Measurements from ENCODE around the gene RFX2. TPM values are rescaled to one million over a fixed set of nuclear protein-coding genes. Genes with fewer than 3 reads are reported as not detected.
"Not testable (repeated sequence)": the region's sequence is repeated elsewhere in the genome, so short reads cannot be mapped to it uniquely, and the experiment has no call there.

The RFX2 gene
- total RNA-seq, 1 experiment from 2014 or later = 3.5 TPM

- no peak for DNase-seq (ENCODE audit: low read depth)
Observed at GRCh38 chr19:6014551-6015135, 95.7 kb downstream of the RFX2 start.

GRCh38 chr19:6012426-6013170, 97.7 kb downstream of the RFX2 start:
- no peak for DNase-seq (ENCODE audit: low read depth)

- no peak for DNase-seq (ENCODE audit: low read depth)
Observed at GRCh38 chr19:6011794-6012193, 98.5 kb downstream of the RFX2 start.

GRCh38 chr19:6011206-6011605, 99.1 kb downstream of the RFX2 start:
- DNase-seq (ENCODE audit: low read depth) = no peak

GRCh38 chr19:6010107-6010506, 100.2 kb downstream of the RFX2 start:
- DNase-seq (ENCODE audit: low read depth) = no peak

- DNase-seq (ENCODE audit: low read depth) = no peak
Observed at GRCh38 chr19:6007866-6008265, 102.4 kb downstream of the RFX2 start.

- DNase-seq (ENCODE audit: low read depth) = no peak
Observed at GRCh38 chr19:6006896-6007295, 103.4 kb downstream of the RFX2 start.

GRCh38 chr19:6006070-6006446, 104.2 kb downstream of the RFX2 start:
- DNase-seq (ENCODE audit: low read depth) = not testable (repeated sequence)

GRCh38 chr19:6005321-6006069, 104.8 kb downstream of the RFX2 start:
- no peak for DNase-seq (ENCODE audit: low read depth)

- DNase-seq (ENCODE audit: low read depth) = no peak
Observed at GRCh38 chr19:6003976-6004375, 106.3 kb downstream of the RFX2 start.

GRCh38 chr19:6002591-6002990, 107.7 kb downstream of the RFX2 start:
- no peak for DNase-seq (ENCODE audit: low read depth)

- no peak for DNase-seq (ENCODE audit: low read depth)
Observed at GRCh38 chr19:6000228-6000847, 110.0 kb downstream of the RFX2 start.

- DNase-seq (ENCODE audit: low read depth) = no peak
Observed at GRCh38 chr19:5999693-6000092, 110.6 kb downstream of the RFX2 start.

- no peak for DNase-seq (ENCODE audit: low read depth)
Observed at GRCh38 chr19:5997371-5997770, 112.9 kb downstream of the RFX2 start.

GRCh38 chr19:5996623-5997320, 113.5 kb downstream of the RFX2 start:
- DNase-seq (ENCODE audit: low read depth) = no peak

- DNase-seq (ENCODE audit: low read depth) = no peak
Observed at GRCh38 chr19:5996102-5996501, 114.2 kb downstream of the RFX2 start.

- no peak for DNase-seq (ENCODE audit: low read depth)
Observed at GRCh38 chr19:5995606-5996005, 114.7 kb downstream of the RFX2 start.

- no peak for DNase-seq (ENCODE audit: low read depth)
Observed at GRCh38 chr19:5994405-5995165, 115.7 kb downstream of the RFX2 start.

- DNase-seq (ENCODE audit: low read depth) = no peak
Observed at GRCh38 chr19:5993648-5994358, 116.5 kb downstream of the RFX2 start.

GRCh38 chr19:5993201-5993600, 117.1 kb downstream of the RFX2 start:
- no peak for DNase-seq (ENCODE audit: low read depth)
